Panc1 (cell line): ENCODE measurements around the gene CARNS1. TPM values are rescaled to one million over a fixed set of nuclear protein-coding genes. Genes with fewer than 3 reads are reported as not detected.

Experiments
- ATAC-seq: fragments of 200-7000 bp; cut with Tn5 transposase; 2 replicates; pipeline ENCODE4 v1.9.1; 2020; ENCODE audit warnings: mild to moderate bottlenecking, moderate library complexity
- BruUV-seq: library from RNA; stranded (reverse); fragments of 400-500 nt; replicated peaks from 2 replicates; lab custom pipeline; 2021; lab: Mats Ljungman, UMichigan
- CTCF ChIA-PET: fragments of 300-600 bp; sonication (Branson Sonifier 250); formaldehyde crosslinking; loops from one replicate; lab custom pipeline; 2022; ENCODE audit warnings: antibody characterized with exemption; lab: Charles Lee
- POLR2A ChIA-PET: fragments of 300-600 bp; sonication (Branson Sonifier 250); formaldehyde crosslinking; loops from one replicate; lab custom pipeline; 2022; ENCODE audit warnings: antibody characterized with exemption; lab: Charles Lee
- DNase-seq: peaks from one replicate; pipeline ENCODE4 v3.0.0-alpha.2; 2010; ENCODE audit warnings: low read depth, low spot score
- H3K27ac ChIP-seq: 2 replicates; pipeline ENCODE4 v1.5.1; 2011; ENCODE audit warnings: mild to moderate bottlenecking, low read length, inconsistent platforms
- H3K27me3 ChIP-seq: fragments of 200-500 bp; sonication (Bioruptor generic); 2 replicates; pipeline ENCODE4 v1.6.0; 2014; ENCODE audit warnings: low read length, inconsistent platforms; ENCODE audit not compliant: control insufficient read depth, insufficient read depth
- H3K36me3 ChIP-seq: fragments of 200-500 bp; sonication (Bioruptor generic); 2 replicates; pipeline ENCODE4 v1.5.1; 2014; ENCODE audit warnings: inconsistent platforms, mild to moderate bottlenecking, low read length, moderate library complexity; ENCODE audit not compliant: control insufficient read depth, insufficient read depth
- H3K4me1 ChIP-seq: 2 replicates; pipeline ENCODE4 v1.5.1; 2011; ENCODE audit warnings: inconsistent platforms, mild to moderate bottlenecking, low read length, moderate library complexity; ENCODE audit not compliant: control insufficient read depth, insufficient read depth
- H3K4me3 ChIP-seq, 2 experiments: 2 replicates each; pipeline ENCODE4 v1.5.1; 2011 to 2012; ENCODE audit warnings: low read depth in 2 of 2, low read length in 2 of 2, mild to moderate bottlenecking in 2 of 2, inconsistent platforms in 1 of 2, moderate library complexity in 1 of 2
- H3K9me3 ChIP-seq: fragments of 200-500 bp; sonication (Bioruptor generic); 2 replicates; pipeline ENCODE4 v1.5.1; 2014; ENCODE audit warnings: low read depth, mild to moderate bottlenecking, inconsistent platforms, low read length, moderate library complexity; ENCODE audit not compliant: control insufficient read depth, insufficient read depth
- CTCF ChIP-seq: fragments of 450-650 bp; IDR thresholded peaks from 2 replicates; pipeline ENCODE4 v1.5.1; 2017; ENCODE audit warnings: mild to moderate bottlenecking
- POLR2AphosphoS5 ChIP-seq: IDR thresholded peaks from 2 replicates; pipeline ENCODE4 v1.6.1; 2012; ENCODE audit warnings: mild to moderate bottlenecking, low read depth, low read length, moderate library complexity
- REST ChIP-seq, 2 experiments: IDR thresholded peaks; 2 replicates each; pipeline ENCODE4 v1.6.1; 2011 to 2012; ENCODE audit warnings: low read depth in 2 of 2, control low read depth in 1 of 2, low read length in 1 of 2, mild to moderate bottlenecking in 1 of 2, moderate library complexity in 1 of 2; ENCODE audit not compliant: insufficient read depth in 1 of 2
- SIN3A ChIP-seq: IDR thresholded peaks from 2 replicates; pipeline ENCODE4 v1.6.1; 2012; ENCODE audit warnings: low read depth, mild to moderate bottlenecking, low read length, moderate library complexity, borderline replicate concordance; ENCODE audit not compliant: insufficient read depth
- TCF7L2 ChIP-seq: IDR thresholded peaks from 2 replicates; pipeline ENCODE4 v1.6.1; 2011; ENCODE audit warnings: mild to moderate bottlenecking, low read depth, low read length, inconsistent platforms
- in situ Hi-C: cut with HindIII; loops from 2 replicates; pipeline ENCODE4 v1.10.0; 2016; ENCODE audit warnings: low sequenced_read_pairs, low pct_unique_long_range_greater_than_20kb
- intact Hi-C: fragments of 100-400 bp; cut with micrococcal nuclease; formaldehyde crosslinking; loops from one replicate; pipeline ENCODE4 v1.10.0; 2022; ENCODE audit not compliant: unreplicated experiment
- total RNA-seq: library from RNA; stranded (reverse); gene quantifications from one replicate; pipeline ENCODE4 v1.2.1, GENCODE V29; 2021; ENCODE audit not compliant: unreplicated experiment

CARNS1 gene
- total RNA-seq, 1 experiment from 2014 or later: 1.0 TPM

GRCh38 chr11:67373648-67374570 lies 41.6 kb upstream of the CARNS1 start:
- peak overlapping the region; percentile 65 to 69 for H3K4me3 ChIP-seq
- peak; percentile 80; the same call in 1 of the 2 replicates for TF ChIP-seq POLR2AphosphoS5
- no peak for TF ChIP-seq REST (IDR thresholded peaks at IDR 0.05; ENCODE audit: insufficient read depth in 1 of 2, low read depth in 2 of 2, low read length in 1 of 2)
- TF ChIP-seq CTCF: no peak; the same call in 1 of the 2 replicates
- TF ChIP-seq TCF7L2: peak; percentile 46; the same call in 1 of the 2 replicates
- TF ChIP-seq SIN3A: 0 out of 2 replicates have a peak, but pooled peaks have one; percentile 22
- DNase-seq (peak; percentile 80), ATAC-seq (peak; percentile 67)
- no peaks in the 10 kb centered on the region for H3K9me3 ChIP-seq
- no peaks in the 10 kb centered on the region; the same call in 1 of the 2 replicates for H3K36me3 ChIP-seq
- BruUV-seq: no TSS peak
- ChIA-PET CTCF (interaction anchor here (0.5 to 6.9 kb wide), 5 partner anchors 7 to 198 kb away, joined by 5 to 58 read pairs (median 19); no protein-coding TSS in a partner anchor), POLR2A (interaction anchor here (0.8 to 2.2 kb wide), 5 partner anchors 8 to 28 kb away, joined by 6 to 32 read pairs (median 11); partner anchors contain the start of genes POLD4 and PPP1CA)
- intact Hi-C loops: no loop called here
- H3K4me1 ChIP-seq: peaks cover 71% of the 10 kb centered on the region
- H3K27ac ChIP-seq: peak overlapping the region; percentile 98
- in situ Hi-C loops: no loop called here
- no peaks in the 10 kb centered on the region for H3K27me3 ChIP-seq

GRCh38 chr11:67374571-67375281 lies 40.8 kb upstream of the CARNS1 start:
- Histone ChIP-seq H3K36me3 (no peaks in the 10 kb centered on the region; the same call in 1 of the 2 replicates), H3K27ac (peak overlapping the region; percentile 98), H3K4me3 (peak overlapping the region; percentile 65 to 69), H3K9me3 (no peaks in the 10 kb centered on the region), H3K27me3 (no peaks in the 10 kb centered on the region), H3K4me1 (peaks cover 75% of the 10 kb centered on the region)
- no peak for TF ChIP-seq SIN3A
- TF ChIP-seq REST (IDR thresholded peaks at IDR 0.05; ENCODE audit: insufficient read depth in 1 of 2, low read depth in 2 of 2, low read length in 1 of 2): no peak
- no peak for TF ChIP-seq TCF7L2
- no peak for TF ChIP-seq POLR2AphosphoS5
- no peak for TF ChIP-seq CTCF
- TSS peak; percentile 94 for BruUV-seq
- in situ Hi-C loops (no loop called here), intact Hi-C loops (no loop called here)
- ATAC-seq (peak; percentile 6; the same call in 1 of the 2 replicates), DNase-seq (no peak)
- ChIA-PET POLR2A (interaction anchor here (0.7 to 2.2 kb wide), 4 partner anchors 7 to 253 kb away, joined by 3 to 32 read pairs (median 9); partner anchors contain the start of gene POLD4), CTCF (interaction anchor here (0.5 to 6.9 kb wide), 5 partner anchors 6 to 108 kb away, joined by 4 to 58 read pairs (median 12); no protein-coding TSS in a partner anchor)
